Uterus (tissue), 4 donors: ENCODE results near the gene RASSF7. TPM values are rescaled to one million over a fixed set of nuclear protein-coding genes. Genes with fewer than 3 reads are reported as not detected.

Experiments
- DNase-seq, 2 donors: peaks; one replicate each; pipeline ENCODE4 v3.0.0-alpha.2; 2019 to 2020
- H3K27ac ChIP-seq, 2 donors: fragments of 200-600 bp; sonication (generic); 1 replicate in 1 of 2; 2 replicates in 1 of 2; pipeline ENCODE4 v1.5.1; 2016 to 2018
- H3K27me3 ChIP-seq, 2 donors: fragments of 200-600 bp; sonication (generic); one replicate each; pipeline ENCODE4 v1.5.1; 2018 to 2019; ENCODE audit warnings: control low read depth in 1 of 2
- H3K36me3 ChIP-seq, 2 donors: fragments of 200-600 bp; sonication (generic); one replicate each; pipeline ENCODE4 v1.5.1; 2019; ENCODE audit warnings: control low read depth in 1 of 2
- H3K4me1 ChIP-seq, 2 donors: fragments of 200-600 bp; sonication (generic); one replicate each; pipeline ENCODE4 v1.5.1; 2018 to 2019; ENCODE audit warnings: control low read depth in 1 of 2
- H3K4me3 ChIP-seq, 2 donors: fragments of 200-600 bp; sonication (generic); 1 replicate in 1 of 2; 2 replicates in 1 of 2; pipeline ENCODE4 v1.5.1; 2018 to 2019; ENCODE audit warnings: mild to moderate bottlenecking in 1 of 2
- H3K9me3 ChIP-seq, 2 donors: fragments of 200-600 bp; sonication (generic); one replicate each; pipeline ENCODE4 v1.5.1; 2019; ENCODE audit warnings: control low read depth in 1 of 2
- POLR2A ChIP-seq, 2 donors: fragments of 450-650 bp; IDR thresholded peaks; one replicate each; pipeline ENCODE4 v1.6.1; 2016; ENCODE audit warnings: antibody characterized with exemption in 2 of 2, mild to moderate bottlenecking in 1 of 2, moderate library complexity in 1 of 2
- intact Hi-C: fragments of 100-400 bp; cut with DNase I; formaldehyde crosslinking; loops from one replicate; pipeline ENCODE4 v1.15.1; 2023; ENCODE audit warnings: low total_unique reads
- total RNA-seq, 4 donors: library from RNA; depleted of rRNA in 3 of 4; stranded (reverse); fragments of >200 nt in 3 of 4; gene quantifications; one replicate each; pipeline versions ENCODE4 v1.1.0 to v1.2.4, GENCODE V29; 2014 to 2023
- TF ChIP-seq, protein P1 (sequence below), 4 experiments: fragments of 200-600 bp in 2 of 4; fragments of 450-650 bp in 2 of 4; sonication (generic) in 2 of 4; IDR thresholded peaks; one replicate each; pipeline ENCODE4 v1.5.1; 2016 to 2019; ENCODE audit warnings: antibody characterized with exemption in 4 of 4, mild to moderate bottlenecking in 2 of 4, moderate library complexity in 1 of 4
- donor health status: DM: yes; HTN: yes; CAD: no.

The RASSF7 gene
- total RNA-seq, 4 donors from 2014 or later, result 0.59 to 13.1 (median 8.0) TPM

DNA sequence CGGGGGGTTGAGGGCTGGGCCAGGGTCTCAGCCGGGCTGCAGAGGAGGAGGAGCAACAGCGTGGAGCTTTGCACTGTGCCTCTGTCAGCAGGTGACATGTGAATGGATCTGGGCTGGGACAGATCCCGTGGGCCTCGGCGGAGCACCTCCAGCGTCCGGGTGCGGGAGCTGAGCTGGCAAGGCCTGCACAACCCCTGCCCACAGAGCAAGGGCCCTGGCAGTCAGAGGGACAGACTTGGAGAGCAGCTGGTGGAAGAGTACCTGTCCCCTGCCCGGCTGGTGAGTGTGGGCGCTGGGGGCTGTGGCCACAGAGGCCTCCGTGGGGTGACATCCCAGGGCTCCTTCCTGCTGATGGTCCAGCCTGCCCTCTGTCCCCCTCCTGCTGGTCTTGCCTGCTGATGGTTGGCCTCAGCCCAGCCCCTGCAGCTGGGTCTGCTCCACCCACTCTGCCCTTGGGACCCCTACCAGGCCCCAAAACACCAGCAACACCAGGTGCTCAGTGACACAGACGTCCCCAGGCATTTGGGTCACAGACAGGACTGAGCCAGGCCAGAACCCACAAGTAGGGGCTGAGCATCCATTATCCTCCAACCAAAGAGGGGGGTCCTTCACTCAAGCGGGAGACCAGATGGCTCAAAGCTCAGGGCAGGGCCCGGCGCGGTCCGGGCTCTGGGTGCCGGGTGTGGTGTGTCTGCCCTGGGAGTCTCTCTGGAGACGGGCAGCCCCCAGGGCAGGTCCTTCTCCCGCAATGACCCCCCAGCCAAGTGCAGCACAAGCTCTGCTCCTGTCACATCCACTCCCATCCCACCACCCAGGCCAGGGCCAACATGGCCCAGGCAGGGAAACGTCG lies 20.0 kb upstream of the RASSF7 start:
- Histone ChIP-seq H3K27ac (no peak overlapping the region), H3K4me1 (no peaks in the 10 kb centered on the region), H3K27me3 (peaks cover 0 to 9% of the 10 kb centered on the region in 2 donors), H3K4me3 (no peak overlapping the region), H3K36me3 (no peaks in the 10 kb centered on the region), H3K9me3 (no peaks in the 10 kb centered on the region)
- no peak for TF ChIP-seq POLR2A (IDR thresholded peaks at IDR 0.05)
- TF ChIP-seq, protein P1, sequence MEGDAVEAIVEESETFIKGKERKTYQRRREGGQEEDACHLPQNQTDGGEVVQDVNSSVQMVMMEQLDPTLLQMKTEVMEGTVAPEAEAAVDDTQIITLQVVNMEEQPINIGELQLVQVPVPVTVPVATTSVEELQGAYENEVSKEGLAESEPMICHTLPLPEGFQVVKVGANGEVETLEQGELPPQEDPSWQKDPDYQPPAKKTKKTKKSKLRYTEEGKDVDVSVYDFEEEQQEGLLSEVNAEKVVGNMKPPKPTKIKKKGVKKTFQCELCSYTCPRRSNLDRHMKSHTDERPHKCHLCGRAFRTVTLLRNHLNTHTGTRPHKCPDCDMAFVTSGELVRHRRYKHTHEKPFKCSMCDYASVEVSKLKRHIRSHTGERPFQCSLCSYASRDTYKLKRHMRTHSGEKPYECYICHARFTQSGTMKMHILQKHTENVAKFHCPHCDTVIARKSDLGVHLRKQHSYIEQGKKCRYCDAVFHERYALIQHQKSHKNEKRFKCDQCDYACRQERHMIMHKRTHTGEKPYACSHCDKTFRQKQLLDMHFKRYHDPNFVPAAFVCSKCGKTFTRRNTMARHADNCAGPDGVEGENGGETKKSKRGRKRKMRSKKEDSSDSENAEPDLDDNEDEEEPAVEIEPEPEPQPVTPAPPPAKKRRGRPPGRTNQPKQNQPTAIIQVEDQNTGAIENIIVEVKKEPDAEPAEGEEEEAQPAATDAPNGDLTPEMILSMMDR (IDR thresholded peaks at IDR 0.05), result no peak
- DNase-seq, result no peak
- intact Hi-C loops, result no loop called here

DNA sequence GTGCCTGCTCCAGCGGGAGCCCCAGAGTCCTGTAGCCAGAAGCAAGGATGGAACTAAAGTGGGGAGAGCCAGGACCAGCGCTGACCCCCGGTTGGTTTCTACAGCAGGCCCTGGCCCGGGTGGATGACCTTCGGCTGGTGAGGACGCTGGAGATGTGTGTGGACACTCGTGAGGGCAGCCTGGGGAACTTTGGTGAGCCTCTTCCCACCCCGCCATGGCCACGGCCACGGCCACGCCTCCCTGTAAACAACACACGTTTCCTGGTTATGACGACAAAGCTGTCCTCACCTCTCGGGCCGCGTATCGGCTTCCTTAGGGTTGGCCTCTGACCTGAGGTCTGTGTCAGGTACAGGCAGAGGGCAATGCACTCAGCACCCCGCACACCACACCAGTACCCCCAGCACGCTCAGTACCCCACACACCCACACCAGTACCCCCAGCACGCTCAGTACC lies 19.3 kb upstream of the RASSF7 start:
- Histone ChIP-seq H3K9me3 (no peaks in the 10 kb centered on the region), H3K4me1 (no peaks in the 10 kb centered on the region), H3K27me3 (peaks cover 0 to 9% of the 10 kb centered on the region in 2 donors), H3K27ac (no peak overlapping the region), H3K36me3 (no peaks in the 10 kb centered on the region), H3K4me3 (no peak overlapping the region)
- no peak for TF ChIP-seq POLR2A (IDR thresholded peaks at IDR 0.05)
- TF ChIP-seq, protein P1 (IDR thresholded peaks at IDR 0.05), result no peak
- DNase-seq, result no peak
- intact Hi-C loops, result no loop called here

DNA sequence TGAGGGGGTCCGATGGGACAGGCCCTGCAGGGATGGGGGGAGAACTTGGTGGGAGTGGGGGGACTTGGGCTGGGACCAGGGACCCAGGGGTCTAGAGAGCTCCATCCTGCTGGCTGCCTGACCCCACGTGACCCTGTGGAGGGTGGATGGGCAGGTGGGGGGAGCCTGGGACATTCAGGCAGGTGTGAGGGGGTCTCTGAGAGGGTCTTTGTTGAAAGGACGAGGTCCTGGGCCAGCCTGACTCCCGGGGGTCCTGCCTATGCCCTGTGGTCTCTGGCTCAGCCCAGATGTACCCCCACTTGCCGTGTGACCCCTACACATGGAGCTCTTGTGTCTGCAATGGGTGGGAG lies 16.0 kb upstream of the RASSF7 start:
- Histone ChIP-seq H3K36me3 (no peaks in the 10 kb centered on the region), H3K4me1 (no peaks in the 10 kb centered on the region), H3K27ac (no peak overlapping the region), H3K9me3 (no peaks in the 10 kb centered on the region), H3K27me3 (no peaks in the 10 kb centered on the region), H3K4me3 (no peak overlapping the region)
- intact Hi-C loops, result no loop called here
- TF ChIP-seq, protein P1 (IDR thresholded peaks at IDR 0.05), result no peak
- TF ChIP-seq POLR2A (IDR thresholded peaks at IDR 0.05), result no peak
- no peak for DNase-seq

DNA sequence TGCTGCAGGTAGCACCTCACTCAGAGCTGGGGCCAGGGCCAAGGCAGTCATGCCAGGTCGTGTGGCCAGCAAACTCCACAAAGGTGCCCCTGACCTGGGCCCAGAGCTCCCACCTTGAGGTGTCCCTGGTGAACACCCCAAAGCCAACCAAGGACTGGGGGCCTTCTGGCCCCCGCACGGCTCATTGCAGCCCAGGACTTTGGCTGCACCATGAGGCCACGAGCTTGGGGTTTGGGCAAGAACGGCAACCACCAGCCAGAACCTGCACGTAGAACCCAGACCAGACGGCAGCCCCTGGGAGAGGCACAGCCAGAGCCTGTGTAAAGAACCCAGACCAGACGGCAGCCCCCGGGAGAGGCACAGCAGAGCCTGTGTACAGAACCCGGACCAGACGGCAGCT lies 15.6 kb upstream of the RASSF7 start:
- no peak overlapping the region for H3K27ac ChIP-seq
- H3K9me3 ChIP-seq, result no peaks in the 10 kb centered on the region
- H3K27me3 ChIP-seq, result no peaks in the 10 kb centered on the region
- no peaks in the 10 kb centered on the region for H3K36me3 ChIP-seq
- no peak for DNase-seq
- no peak for TF ChIP-seq POLR2A (IDR thresholded peaks at IDR 0.05)
- TF ChIP-seq, protein P1 (IDR thresholded peaks at IDR 0.05), result no peak
- H3K4me1 ChIP-seq, result no peaks in the 10 kb centered on the region
- intact Hi-C loops, result no loop called here
- no peak overlapping the region for H3K4me3 ChIP-seq

DNA sequence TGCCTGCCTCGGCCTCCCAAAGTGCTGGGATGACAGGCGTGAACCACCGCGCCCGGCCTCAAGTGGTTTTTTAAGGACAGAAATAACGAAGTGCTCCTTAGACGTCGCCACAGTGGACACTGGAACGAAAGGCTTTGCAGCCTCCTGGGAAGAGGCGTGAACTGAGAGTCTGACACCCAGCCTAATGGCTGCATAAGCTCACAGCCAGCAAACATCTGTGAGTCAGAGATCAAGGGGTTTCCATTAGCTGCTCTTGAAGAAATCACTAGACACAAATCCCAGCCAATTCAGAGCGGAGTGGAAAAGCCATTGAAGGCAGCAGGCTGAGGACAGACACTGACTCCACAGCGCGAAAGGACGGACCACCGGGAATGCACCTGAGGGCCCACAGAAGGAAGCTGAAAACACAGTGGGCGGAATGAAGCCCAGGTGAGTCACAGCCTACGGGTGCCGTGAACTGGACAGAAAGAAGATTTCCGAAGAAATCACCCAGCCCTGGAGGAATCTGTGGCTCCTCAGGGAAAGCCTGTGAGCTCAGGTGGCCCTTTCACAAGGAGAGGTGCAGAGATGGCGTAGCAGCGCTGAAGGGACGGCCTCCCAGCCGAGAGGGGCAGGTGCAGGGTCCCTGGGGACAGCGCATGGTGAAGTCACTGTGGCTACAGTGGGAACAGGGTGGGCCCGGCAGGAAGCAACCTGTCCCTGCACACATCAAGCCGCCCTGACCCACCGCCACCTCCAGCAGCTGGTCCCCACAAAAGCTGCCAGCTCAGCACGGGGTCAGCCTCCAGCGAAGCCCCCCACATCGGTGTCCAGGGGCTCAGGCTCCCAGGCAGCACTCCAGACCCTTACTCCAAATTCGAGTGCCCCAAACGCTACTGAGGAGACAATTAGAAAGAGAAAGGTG lies 11.8 kb upstream of the RASSF7 start:
- H3K27me3 ChIP-seq, result peaks cover 12 to 22% of the 10 kb centered on the region in 2 donors
- no peak overlapping the region for H3K27ac ChIP-seq
- TF ChIP-seq, protein P1 (IDR thresholded peaks at IDR 0.05), result no peak
- no peak for DNase-seq
- no peaks in the 10 kb centered on the region for H3K9me3 ChIP-seq
- no peaks in the 10 kb centered on the region for H3K4me1 ChIP-seq
- no peak overlapping the region for H3K4me3 ChIP-seq
- H3K36me3 ChIP-seq, result no peaks in the 10 kb centered on the region
- intact Hi-C loops, result no loop called here
